GM12892 (cell line): ENCODE data around the gene PLEKHN1.
"Not testable (repeated sequence)": the region's sequence is repeated elsewhere in the genome, so short reads cannot be mapped to it uniquely, and the experiment has no call there.

Experiments used
- POLR2A ChIP-seq: IDR thresholded peaks from 2 replicates; pipeline ENCODE4 v1.6.1; 2011; ENCODE audit warnings: low read depth, low read length, control low read depth
- POLR2AphosphoS5 ChIP-seq: IDR thresholded peaks from 2 replicates; pipeline ENCODE4 v1.6.1; 2011; ENCODE audit warnings: low read depth, low read length, control low read depth

- not testable (repeated sequence) for TF ChIP-seq POLR2A, POLR2AphosphoS5
Measured at GRCh38 chr1:994546-994945, 28.3 kb downstream of the PLEKHN1 start.
